Astrocyte (in vitro differentiated cells and primary cell): ENCODE data around the gene CADM1. TPM values are rescaled to one million over a fixed set of nuclear protein-coding genes. Genes with fewer than 3 reads are reported as not detected.

Experiments used
- DNase-seq: peaks from one replicate; pipeline ENCODE4 v3.0.0-alpha.2; 2010; ENCODE audit warnings: low read depth
- FAIRE-seq: peaks from 2 replicates; lab custom pipeline; 2011; peaks lifted over from hg19 to GRCh38; lab: Jason Lieb, UNC
- H2AFZ ChIP-seq: 2 replicates; pipeline ENCODE4 v1.6.0; 2012; ENCODE audit warnings: low read depth, low read length, inconsistent platforms
- H3K27ac ChIP-seq: 2 replicates; pipeline ENCODE4 v1.5.1; 2011; ENCODE audit warnings: low read depth, low read length, inconsistent platforms
- H3K27me3 ChIP-seq: 2 replicates; pipeline ENCODE4 v1.6.0; 2011; ENCODE audit warnings: low read length, inconsistent platforms; ENCODE audit not compliant: insufficient read depth
- H3K36me3 ChIP-seq: 2 replicates; pipeline ENCODE4 v1.5.1; 2011; ENCODE audit warnings: low read length, inconsistent platforms; ENCODE audit not compliant: insufficient read depth
- H3K4me1 ChIP-seq: 2 replicates; pipeline ENCODE4 v1.5.1; 2011; ENCODE audit warnings: low read length, inconsistent platforms; ENCODE audit not compliant: insufficient read depth
- H3K4me2 ChIP-seq: 2 replicates; pipeline ENCODE4 v1.6.0; 2012; ENCODE audit warnings: low read length, inconsistent platforms
- H3K4me3 ChIP-seq: 2 replicates; pipeline ENCODE4 v1.5.1; 2011; ENCODE audit warnings: low read depth, mild to moderate bottlenecking, low read length, inconsistent platforms; ENCODE audit not compliant: insufficient read depth
- H3K79me2 ChIP-seq: 2 replicates; pipeline ENCODE4 v1.6.0; 2012; ENCODE audit warnings: mild to moderate bottlenecking, low read length, inconsistent platforms; ENCODE audit not compliant: insufficient read depth
- H3K9ac ChIP-seq: 2 replicates; pipeline ENCODE4 v1.6.0; 2012; ENCODE audit warnings: mild to moderate bottlenecking, low read length, inconsistent platforms
- H3K9me3 ChIP-seq: 2 replicates; pipeline ENCODE4 v1.5.1; 2012; ENCODE audit warnings: low read depth, mild to moderate bottlenecking, low read length, inconsistent platforms; ENCODE audit not compliant: insufficient read depth
- H4K20me1 ChIP-seq: 2 replicates; pipeline ENCODE4 v1.6.0; 2012; ENCODE audit warnings: low read length, inconsistent platforms; ENCODE audit not compliant: insufficient read depth
- H3K27ac Mint-ChIP-seq: one replicate; pipeline ENCODE4 v1.8.0; 2021; ENCODE audit warnings: mild to moderate bottlenecking, mixed read lengths; ENCODE audit not compliant: unreplicated experiment
- H3K27me3 Mint-ChIP-seq: one replicate; pipeline ENCODE4 v1.8.0; 2021; ENCODE audit warnings: low read depth, mixed read lengths; ENCODE audit not compliant: unreplicated experiment
- H3K36me3 Mint-ChIP-seq: one replicate; pipeline ENCODE4 v1.8.0; 2021; ENCODE audit warnings: low read depth, mixed read lengths; ENCODE audit not compliant: unreplicated experiment
- H3K4me1 Mint-ChIP-seq: one replicate; pipeline ENCODE4 v1.8.0; 2021; ENCODE audit warnings: low read depth, mixed read lengths; ENCODE audit not compliant: unreplicated experiment
- H3K4me3 Mint-ChIP-seq: one replicate; pipeline ENCODE4 v1.8.0; 2021; ENCODE audit warnings: mild to moderate bottlenecking, moderate library complexity, mixed read lengths; ENCODE audit not compliant: unreplicated experiment
- H3K9me3 Mint-ChIP-seq: one replicate; pipeline ENCODE4 v1.8.0; 2021; ENCODE audit warnings: mild to moderate bottlenecking, mixed read lengths; ENCODE audit not compliant: unreplicated experiment
- EZH2 ChIP-seq: IDR thresholded peaks from 2 replicates; pipeline ENCODE4 v1.6.1; 2012; ENCODE audit warnings: mild to moderate bottlenecking, low read length, inconsistent platforms; ENCODE audit not compliant: insufficient read depth
- total RNA-seq: library from RNA; stranded (reverse); gene quantifications from 2 replicates; pipeline ENCODE4 v1.2.1, GENCODE V29; 2021
- TF ChIP-seq, protein P1 (sequence below): IDR thresholded peaks from 2 replicates; pipeline ENCODE4 v1.5.1; 2011; ENCODE audit warnings: low read depth, mild to moderate bottlenecking, inconsistent platforms, low read length, moderate library complexity; ENCODE audit not compliant: insufficient read depth

The CADM1 gene
- total RNA-seq, 1 donor from 2014 or later, result 414 TPM

- FAIRE-seq, result no peak
- Histone ChIP-seq H3K4me2 (no peak overlapping the region), H3K9me3 (no peaks in the 10 kb centered on the region), H4K20me1 (no peaks in the 10 kb centered on the region), H3K36me3 (no peaks in the 10 kb centered on the region), H3K27me3 (no peaks in the 10 kb centered on the region), H3K79me2 (no peaks in the 10 kb centered on the region), H3K4me3 (no peak overlapping the region), H3K27ac (no peak overlapping the region), H3K4me1 (no peaks in the 10 kb centered on the region), H3K9ac (no peak overlapping the region), H2AFZ (no peak overlapping the region)
- Mint-ChIP-seq H3K27ac (no peak overlapping the region), H3K36me3 (no peaks in the 10 kb centered on the region), H3K27me3 (peaks cover 23% of the 10 kb centered on the region), H3K4me1 (peaks cover 3% of the 10 kb centered on the region), H3K9me3 (peaks cover 3% of the 10 kb centered on the region), H3K4me3 (no peak overlapping the region)
- no peak for DNase-seq
- no peak for TF ChIP-seq EZH2
- TF ChIP-seq, protein P1, sequence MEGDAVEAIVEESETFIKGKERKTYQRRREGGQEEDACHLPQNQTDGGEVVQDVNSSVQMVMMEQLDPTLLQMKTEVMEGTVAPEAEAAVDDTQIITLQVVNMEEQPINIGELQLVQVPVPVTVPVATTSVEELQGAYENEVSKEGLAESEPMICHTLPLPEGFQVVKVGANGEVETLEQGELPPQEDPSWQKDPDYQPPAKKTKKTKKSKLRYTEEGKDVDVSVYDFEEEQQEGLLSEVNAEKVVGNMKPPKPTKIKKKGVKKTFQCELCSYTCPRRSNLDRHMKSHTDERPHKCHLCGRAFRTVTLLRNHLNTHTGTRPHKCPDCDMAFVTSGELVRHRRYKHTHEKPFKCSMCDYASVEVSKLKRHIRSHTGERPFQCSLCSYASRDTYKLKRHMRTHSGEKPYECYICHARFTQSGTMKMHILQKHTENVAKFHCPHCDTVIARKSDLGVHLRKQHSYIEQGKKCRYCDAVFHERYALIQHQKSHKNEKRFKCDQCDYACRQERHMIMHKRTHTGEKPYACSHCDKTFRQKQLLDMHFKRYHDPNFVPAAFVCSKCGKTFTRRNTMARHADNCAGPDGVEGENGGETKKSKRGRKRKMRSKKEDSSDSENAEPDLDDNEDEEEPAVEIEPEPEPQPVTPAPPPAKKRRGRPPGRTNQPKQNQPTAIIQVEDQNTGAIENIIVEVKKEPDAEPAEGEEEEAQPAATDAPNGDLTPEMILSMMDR, result no peak
These were observed 356.1 kb downstream of the CADM1 start for GRCh38 chr11:115148101-115148500.

- no peak overlapping the region for H3K4me3 ChIP-seq
- no peaks in the 10 kb centered on the region for H3K4me1 ChIP-seq
- H2AFZ ChIP-seq, result no peak overlapping the region
- DNase-seq (no peak), FAIRE-seq (no peak)
- no peak overlapping the region for H3K9ac ChIP-seq
- no peaks in the 10 kb centered on the region for H4K20me1 ChIP-seq
- no peaks in the 10 kb centered on the region for H3K79me2 ChIP-seq
- H3K4me2 ChIP-seq, result no peak overlapping the region
- H3K4me1 Mint-ChIP-seq, result no peaks in the 10 kb centered on the region
- no peaks in the 10 kb centered on the region for H3K27me3 ChIP-seq
- H3K9me3 Mint-ChIP-seq, result peaks cover 3% of the 10 kb centered on the region
- H3K9me3 ChIP-seq, result no peaks in the 10 kb centered on the region
- no peaks in the 10 kb centered on the region for H3K36me3 ChIP-seq
- peaks cover 21% of the 10 kb centered on the region for H3K27me3 Mint-ChIP-seq
- H3K27ac Mint-ChIP-seq, result no peak overlapping the region
- H3K27ac ChIP-seq, result no peak overlapping the region
- H3K36me3 Mint-ChIP-seq, result no peaks in the 10 kb centered on the region
- no peak overlapping the region for H3K4me3 Mint-ChIP-seq
- TF ChIP-seq, protein P1, result no peak
- TF ChIP-seq EZH2, result no peak
These were observed 356.9 kb downstream of the CADM1 start for GRCh38 chr11:115147243-115147807.

- Histone ChIP-seq H3K79me2 (no peaks in the 10 kb centered on the region), H4K20me1 (no peaks in the 10 kb centered on the region), H2AFZ (no peak overlapping the region), H3K27ac (no peak overlapping the region), H3K36me3 (no peaks in the 10 kb centered on the region), H3K9me3 (no peaks in the 10 kb centered on the region), H3K4me2 (no peak overlapping the region), H3K4me1 (no peaks in the 10 kb centered on the region), H3K9ac (no peak overlapping the region), H3K4me3 (no peak overlapping the region), H3K27me3 (no peaks in the 10 kb centered on the region)
- Mint-ChIP-seq H3K4me3 (no peak overlapping the region), H3K4me1 (no peaks in the 10 kb centered on the region), H3K27me3 (peaks cover 25% of the 10 kb centered on the region), H3K27ac (no peak overlapping the region), H3K9me3 (peaks cover 3% of the 10 kb centered on the region), H3K36me3 (no peaks in the 10 kb centered on the region)
- TF ChIP-seq, protein P1, result no peak
- DNase-seq (no peak), FAIRE-seq (no peak)
These were observed 357.8 kb downstream of the CADM1 start for GRCh38 chr11:115146425-115146824.
